Neuronal stem cell (in vitro differentiated cells): ENCODE data around the gene TBC1D22A.
"Not testable (repeated sequence)": the region's sequence is repeated elsewhere in the genome, so short reads cannot be mapped to it uniquely, and the experiment has no call there.

Experiments used
- DNase-seq: peaks from one replicate; pipeline ENCODE4 v3.0.0-alpha.2; 2013; ENCODE audit warnings: low spot score
- H2AFZ ChIP-seq: one replicate; pipeline ENCODE4 v1.6.1; 2013; ENCODE audit warnings: mild to moderate bottlenecking, low read length, inconsistent platforms
- H2AK5ac ChIP-seq: 2 replicates; pipeline ENCODE4 v1.6.1; 2013; ENCODE audit warnings: low read depth, mild to moderate bottlenecking, inconsistent platforms, low read length, moderate library complexity, mixed read lengths
- H2BK120ac ChIP-seq: 2 replicates; pipeline ENCODE4 v1.6.1; 2013; ENCODE audit warnings: low read depth, mild to moderate bottlenecking, inconsistent platforms, low read length, moderate library complexity, mixed read lengths
- H2BK12ac ChIP-seq: one replicate; pipeline ENCODE4 v1.6.1; 2013; ENCODE audit warnings: low read length, inconsistent platforms
- H2BK15ac ChIP-seq: 2 replicates; pipeline ENCODE4 v1.6.1; 2013; ENCODE audit warnings: mild to moderate bottlenecking, low read length, inconsistent platforms, mixed read lengths
- H2BK5ac ChIP-seq: one replicate; pipeline ENCODE4 v1.6.1; 2013; ENCODE audit warnings: inconsistent platforms, mild to moderate bottlenecking, low read length, moderate library complexity
- H3K14ac ChIP-seq: one replicate; pipeline ENCODE4 v1.6.1; 2013; ENCODE audit warnings: low read length, inconsistent platforms
- H3K18ac ChIP-seq: 2 replicates; pipeline ENCODE4 v1.6.1; 2013; ENCODE audit warnings: low read length, inconsistent platforms
- H3K23ac ChIP-seq: 2 replicates; pipeline ENCODE4 v1.6.1; 2013; ENCODE audit warnings: low read depth, mild to moderate bottlenecking, mixed read lengths, low read length, inconsistent platforms; ENCODE audit not compliant: poor library complexity
- H3K27ac ChIP-seq: replicated peaks from 3 replicates; pipeline ENCODE4 v1.5.1; 2013; ENCODE audit warnings: low read length, inconsistent platforms
- H3K27me3 ChIP-seq, 3 experiments: 2 replicates each; pipeline ENCODE4 v1.6.1; 2013; ENCODE audit warnings: low read length in 3 of 3, mild to moderate bottlenecking in 2 of 3, inconsistent platforms in 1 of 3, low read depth in 1 of 3, mixed read lengths in 1 of 3, moderate library complexity in 1 of 3; ENCODE audit not compliant: control insufficient read depth in 3 of 3, insufficient read depth in 3 of 3
- H3K36me3 ChIP-seq, 2 donors: replicated peaks in 1 of 2; 2 replicates each; pipeline ENCODE4 v1.6.1; 2013; ENCODE audit warnings: low read length in 2 of 2; ENCODE audit not compliant: control insufficient read depth in 2 of 2, insufficient read depth in 2 of 2
- H3K4ac ChIP-seq: 2 replicates; pipeline ENCODE4 v1.6.1; 2013; ENCODE audit warnings: inconsistent platforms, mild to moderate bottlenecking, low read length, moderate library complexity
- H3K4me1 ChIP-seq, 2 donors: 1 replicate in 1 of 2; 2 replicates in 1 of 2; pipeline ENCODE4 v1.6.1; 2013; ENCODE audit warnings: low read length in 2 of 2, low read depth in 1 of 2; ENCODE audit not compliant: control insufficient read depth in 2 of 2, insufficient read depth in 1 of 2
- H3K4me2 ChIP-seq: one replicate; pipeline ENCODE4 v1.6.1; 2013; ENCODE audit warnings: mild to moderate bottlenecking, low read length, inconsistent platforms; ENCODE audit not compliant: insufficient read depth, poor library complexity, severe bottlenecking
- H3K4me3 ChIP-seq, 2 donors: 2 replicates each; pipeline ENCODE4 v1.5.1; 2013; ENCODE audit warnings: low read length in 2 of 2, mild to moderate bottlenecking in 2 of 2, inconsistent platforms in 1 of 2, moderate library complexity in 1 of 2
- H3K79me1 ChIP-seq: one replicate; pipeline ENCODE4 v1.6.1; 2013; ENCODE audit warnings: low read depth, mild to moderate bottlenecking, inconsistent platforms, low read length, moderate library complexity
- H3K9ac ChIP-seq: one replicate; pipeline ENCODE4 v1.6.1; 2013; ENCODE audit warnings: mild to moderate bottlenecking, low read depth, low read length, inconsistent platforms; ENCODE audit not compliant: poor library complexity
- H3K9me3 ChIP-seq, 2 donors: replicated peaks in 1 of 2; 2 replicates each; pipeline versions ENCODE3 to v1.6.1; 2013; ENCODE audit warnings: low read length in 2 of 2, mild to moderate bottlenecking in 2 of 2, inconsistent platforms in 1 of 2, low read depth in 1 of 2, mixed read lengths in 1 of 2, moderate library complexity in 1 of 2; ENCODE audit not compliant: control insufficient read depth in 2 of 2, insufficient read depth in 1 of 2
- H4K8ac ChIP-seq: one replicate; pipeline ENCODE4 v1.6.1; 2013; ENCODE audit warnings: low read depth, mild to moderate bottlenecking, inconsistent platforms, low read length, moderate library complexity
- H4K91ac ChIP-seq: one replicate; pipeline ENCODE4 v1.6.1; 2013; ENCODE audit warnings: low read length, low read depth, mild to moderate bottlenecking, inconsistent platforms; ENCODE audit not compliant: poor library complexity
- WGBS, 2 donors: extraction: QIAGEN DNeasy Blood & Tissue Kit; methylation state at CpG; one replicate each; pipeline ENCODE4 v1.1.7; 2013; ENCODE audit warnings: missing lambda C conversion rate in 2 of 2, mixed read lengths in 1 of 2; ENCODE audit not compliant: insufficient read length in 2 of 2, insufficient replicate concordance in 1 of 2; ENCODE audit errors: extremely low coverage in 2 of 2; 5-methylcytosine and 5-hydroxymethylcytosine counted together

Gene TBC1D22A

GRCh38 chr22:47139790-47140119 lies 377.3 kb downstream of the TBC1D22A start:
- H3K9ac ChIP-seq, result no peak overlapping the region
- WGBS, 2 donors, result no CpG with 5 or more reads among the region's 6 CpGs
- DNase-seq, result no peak
- no peak overlapping the region for H2AK5ac ChIP-seq
- H3K18ac ChIP-seq, result peak overlapping the region; percentile 28
- peaks cover 2% of the 10 kb centered on the region for H3K79me1 ChIP-seq
- H3K14ac ChIP-seq, result no peak overlapping the region
- H2BK12ac ChIP-seq, result no peak overlapping the region
- H3K9me3 ChIP-seq, result no peaks in the 10 kb centered on the region
- H2BK5ac ChIP-seq, result no peak overlapping the region
- no peaks in the 10 kb centered on the region for H3K36me3 ChIP-seq
- no peak overlapping the region for H2AFZ ChIP-seq
- no peak overlapping the region for H3K4ac ChIP-seq
- no peaks in the 10 kb centered on the region for H3K27me3 ChIP-seq
- no peak overlapping the region for H4K8ac ChIP-seq
- no peak overlapping the region for H3K27ac ChIP-seq
- no peak overlapping the region for H3K4me2 ChIP-seq
- H2BK15ac ChIP-seq, result no peak overlapping the region
- no peak overlapping the region for H3K4me3 ChIP-seq
- no peak overlapping the region for H3K23ac ChIP-seq
- no peak overlapping the region for H4K91ac ChIP-seq
- no peak overlapping the region for H2BK120ac ChIP-seq
- no peaks in the 10 kb centered on the region for H3K4me1 ChIP-seq

DNA sequence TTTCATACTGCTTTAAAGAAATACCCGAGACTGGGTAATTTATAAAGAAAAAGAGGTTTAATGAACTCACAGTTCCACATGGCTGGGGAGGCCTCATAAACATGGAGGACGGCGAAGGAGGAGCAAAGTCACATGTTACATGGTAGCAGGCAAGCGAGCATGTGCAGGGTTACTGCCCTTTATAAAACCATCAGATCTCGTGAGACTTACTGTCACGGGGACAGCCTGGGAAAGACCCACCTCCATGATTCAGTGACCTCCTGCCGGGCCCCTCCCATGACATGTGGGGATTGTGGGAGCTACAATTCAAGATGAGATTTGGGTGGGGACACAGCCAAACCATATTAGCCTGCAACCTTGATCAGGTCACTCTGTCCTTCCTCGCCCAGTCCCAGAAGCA lies 378.5 kb downstream of the TBC1D22A start:
- not testable (repeated sequence) for H3K4ac ChIP-seq, H3K14ac ChIP-seq, H3K27me3 ChIP-seq, H3K4me2 ChIP-seq, H3K79me1 ChIP-seq, H4K8ac ChIP-seq, H4K91ac ChIP-seq, H3K18ac ChIP-seq, H2BK120ac ChIP-seq, H3K9ac ChIP-seq, H3K27ac ChIP-seq, H3K9me3 ChIP-seq, H3K4me3 ChIP-seq, H2AFZ ChIP-seq, H3K36me3 ChIP-seq, H2BK12ac ChIP-seq, H3K4me1 ChIP-seq, H2BK5ac ChIP-seq, H2AK5ac ChIP-seq, DNase-seq, H3K23ac ChIP-seq, H2BK15ac ChIP-seq
- no CpG with 5 or more reads among the region's 8 CpGs for WGBS, 2 donors

GRCh38 chr22:47142427-47143046 lies 380.1 kb downstream of the TBC1D22A start:
- WGBS, 2 donors, result no CpG with 5 or more reads among the region's 2 CpGs
- no peak overlapping the region for H3K23ac ChIP-seq

GRCh38 chr22:47143249-47143938 lies 380.9 kb downstream of the TBC1D22A start:
- H3K27ac ChIP-seq, result no peak overlapping the region
- DNase-seq, result no peak
- H3K4me2 ChIP-seq, result no peak overlapping the region
- H2BK5ac ChIP-seq, result no peak overlapping the region
- H4K8ac ChIP-seq, result no peak overlapping the region
- no peak overlapping the region for H3K4me3 ChIP-seq
- no peak overlapping the region for H2BK15ac ChIP-seq
- H3K27me3 ChIP-seq, result no peaks in the 10 kb centered on the region
- H2AK5ac ChIP-seq, result no peak overlapping the region
- no peak overlapping the region for H2BK12ac ChIP-seq
- H3K9ac ChIP-seq, result no peak overlapping the region
- peaks cover 2% of the 10 kb centered on the region for H3K79me1 ChIP-seq
- no CpG with 5 or more reads among the region's 16 CpGs for WGBS, 2 donors
- no peak overlapping the region for H2BK120ac ChIP-seq
- H3K14ac ChIP-seq, result no peak overlapping the region
- H4K91ac ChIP-seq, result no peak overlapping the region
- no peaks in the 10 kb centered on the region for H3K4me1 ChIP-seq
- H3K23ac ChIP-seq, result no peak overlapping the region
- H3K36me3 ChIP-seq, result no peaks in the 10 kb centered on the region
- no peak overlapping the region for H3K18ac ChIP-seq
- no peak overlapping the region for H3K4ac ChIP-seq
- no peaks in the 10 kb centered on the region for H3K9me3 ChIP-seq
- no peak overlapping the region for H2AFZ ChIP-seq

More at GRCh38 chr22:47142427-47143046, 380.1 kb downstream of the TBC1D22A start:
- Histone ChIP-seq H3K36me3 (no peaks in the 10 kb centered on the region), H2BK15ac (no peak overlapping the region), H3K4ac (no peak overlapping the region), H2AK5ac (no peak overlapping the region), H2AFZ (no peak overlapping the region), H3K14ac (no peak overlapping the region), H3K4me2 (no peak overlapping the region), H3K4me3 (no peak overlapping the region), H3K27me3 (no peaks in the 10 kb centered on the region), H3K9ac (no peak overlapping the region), H2BK120ac (no peak overlapping the region), H3K27ac (no peak overlapping the region), H2BK12ac (no peak overlapping the region), H3K18ac (no peak overlapping the region), H4K8ac (no peak overlapping the region), H3K9me3 (no peaks in the 10 kb centered on the region), H2BK5ac (no peak overlapping the region), H3K79me1 (peaks cover 2% of the 10 kb centered on the region), H4K91ac (no peak overlapping the region), H3K4me1 (no peaks in the 10 kb centered on the region)
- DNase-seq, result no peak
